ENCODE data around the gene EFCAB6. TPM values are rescaled to one million over a fixed set of nuclear protein-coding genes. Genes with fewer than 3 reads are reported as not detected.

EFCAB6 gene
- total and polyA plus RNA-seq, 2 of the 13 experiments (the other 11 are each of a cell fraction or from before 2014, with no cell fraction given) = not detected

GRCh38 chr22:43618517-43618916 is 193.6 kb downstream of the EFCAB6 start (continued):
- no peak for TF ChIP-seq NR2C2 (CRISPR knock-in tag; IDR thresholded peaks at IDR 0.05; ENCODE audit: borderline replicate concordance)
- no peak for TF ChIP-seq IRF1 (CRISPR knock-in tag; IDR thresholded peaks at IDR 0.05; ENCODE audit: low read depth)
- TF ChIP-seq GABPA (IDR thresholded peaks at IDR 0.05; ENCODE audit: low read depth, low read length) = no peak
- TF ChIP-seq GABPA (CRISPR knock-in tag; IDR thresholded peaks at IDR 0.05; ENCODE audit: low read depth) = no peak

GRCh38 chr22:43616645-43617044 is 195.5 kb downstream of the EFCAB6 start:
- DNase-seq (ENCODE audit: low spot score) = peak; percentile 35
- peak overlapping the region; percentile 8; the same call in 1 of the 2 replicates for H3K4me2 ChIP-seq (ENCODE audit: low read depth, low read length)
- no peak overlapping the region for H2AFZ ChIP-seq (ENCODE audit: low read length)
- POLR2A ChIA-PET = no interaction called here
- ATAC-seq = peak; percentile 46; the same call in 1 of the 3 replicates
- H3K9ac ChIP-seq (ENCODE audit: insufficient read depth, low read depth, low read length) = no peak overlapping the region
- H3K36me3 ChIP-seq (replicated peaks in 1 of 2; ENCODE audit: control insufficient read depth in 1 of 2, insufficient read depth in 2 of 2, low read length in 2 of 2) = no peaks in the 10 kb centered on the region
- no peak for FAIRE-seq
- intact Hi-C loops (cut with micrococcal nuclease; ENCODE audit: unreplicated experiment) = no loop called here
- no peaks in the 10 kb centered on the region for H3K27me3 ChIP-seq (ENCODE audit: control insufficient read depth in 1 of 2, insufficient read depth in 2 of 2, low read length in 2 of 2)
- WGBS (ENCODE audit: low lambda C conversion rate) = 12% methylated on average over 3 of the region's 3 CpGs
- in situ Hi-C loops (cut with HindIII; ENCODE audit: extremely low pct_ligation_motif_present, low pct_unique_long_range_greater_than_20kb) = no loop called here
- CTCF ChIA-PET (ENCODE audit: low intra/inter-chr PET ratio, low total read pairs) = no interaction called here
- H3K4me3 ChIP-seq (replicated peaks in 1 of 3; ENCODE audit: insufficient read depth in 1 of 3, low read depth in 2 of 3, low read length in 3 of 3) = no peak overlapping the region
- no peaks in the 10 kb centered on the region for H3K79me2 ChIP-seq (ENCODE audit: insufficient read depth, low read length)
- no TSS peak for BruUV-seq (replicated peaks)
- H3K27ac ChIP-seq (ENCODE audit: extremely low read length, insufficient read depth, low read length) = no peak overlapping the region
- H4K20me1 ChIP-seq (ENCODE audit: insufficient read depth, low read length) = no peaks in the 10 kb centered on the region
- no peaks in the 10 kb centered on the region for H3K9me3 ChIP-seq (ENCODE audit: low read length)
- H3K4me1 ChIP-seq (ENCODE audit: insufficient read depth, low read length) = peaks cover 12% of the 10 kb centered on the region
- TF ChIP-seq RFXANK (CRISPR knock-in tag; IDR thresholded peaks at IDR 0.05) (no peak), TFAP4 (IDR thresholded peaks at IDR 0.05; ENCODE audit: borderline replicate concordance, low read depth) (no peak), SNAPC5 (CRISPR knock-in tag; IDR thresholded peaks at IDR 0.05; ENCODE audit: borderline replicate concordance) (no peak), HNRNPH1 (optimal IDR thresholded peaks at IDR 0.05; ENCODE audit: low read depth, low read length) (no peak), FOXA3 (CRISPR knock-in tag; IDR thresholded peaks at IDR 0.05) (peak; percentile 68), NFIC (IDR thresholded peaks at IDR 0.05; ENCODE audit: low read length) (peak; percentile 52; the same call in 1 of the 2 replicates), ZNF326 (CRISPR knock-in tag; IDR thresholded peaks at IDR 0.05; ENCODE audit: borderline replicate concordance) (no peak), NR2C2 (CRISPR knock-in tag; IDR thresholded peaks at IDR 0.05; ENCODE audit: borderline replicate concordance) (no peak), HNF4G (IDR thresholded peaks at IDR 0.05; ENCODE audit: borderline replicate concordance, low read depth, low read length) (peak; percentile 41; the same call in 1 of the 2 replicates), HNF4G (CRISPR knock-in tag; IDR thresholded peaks at IDR 0.05; ENCODE audit: borderline replicate concordance, low read depth) (no peak), SP4 (CRISPR knock-in tag; IDR thresholded peaks at IDR 0.05) (no peak), HOXA3 (CRISPR knock-in tag; IDR thresholded peaks at IDR 0.05) (0 out of 2 replicates have a peak, but pooled peaks have one; percentile 26), SP5 (CRISPR knock-in tag; IDR thresholded peaks at IDR 0.05; ENCODE audit: borderline replicate concordance, low read depth) (0 out of 2 replicates have a peak, but pooled peaks have one; percentile 30), SOX13 (IDR thresholded peaks at IDR 0.05) (no peak), SOX13 (CRISPR knock-in tag; conservative IDR thresholded peaks at IDR 0.05 in 1 of 2, IDR thresholded peaks at IDR 0.05 in 1 of 2) (0 out of 4 replicates have a peak, but pooled peaks of 1 of the 2 experiments have one; percentile 11), LCORL (IDR thresholded peaks at IDR 0.05) (0 out of 2 replicates have a peak, but pooled peaks have one; percentile 29), LCORL (CRISPR knock-in tag; IDR thresholded peaks at IDR 0.05) (no peak), FOSL2 (CRISPR knock-in tag; IDR thresholded peaks at IDR 0.05) (0 out of 2 replicates have a peak, but pooled peaks have one; percentile 19), FOXA1 (IDR thresholded peaks at IDR 0.05) (no peak), FOXA1 (CRISPR knock-in tag; IDR thresholded peaks at IDR 0.05) (peak; percentile 77), RARA (CRISPR knock-in tag; IDR thresholded peaks at IDR 0.05) (0 out of 2 replicates have a peak, but pooled peaks have one; percentile 19), GABPB1 (CRISPR knock-in tag; IDR thresholded peaks at IDR 0.05) (no peak)

Measured in HepG2 (cell line).